HCT116 (cell line): ENCODE measurements around the gene BCAR3. TPM values are rescaled to one million over a fixed set of nuclear protein-coding genes. Genes with fewer than 3 reads are reported as not detected.

Source experiments
- ATAC-seq: fragments of 200-7000 bp; cut with Tn5 transposase; 2 replicates; pipeline ENCODE4 v1.9.1; 2020; ENCODE audit warnings: mild to moderate bottlenecking, moderate library complexity
- BruUV-seq: library from RNA; stranded (reverse); fragments of 400-500 nt; replicated peaks from 2 replicates; lab custom pipeline; 2021; lab: Mats Ljungman, UMichigan
- CTCF ChIA-PET: fragments of 300-600 bp; sonication (Branson Sonifier 250); formaldehyde crosslinking; loops from one replicate; lab custom pipeline; 2021; ENCODE audit warnings: antibody characterized with exemption; lab: Charles Lee
- POLR2A ChIA-PET: fragments of 300-600, 350-600 bp; sonication (Branson Sonifier 250); formaldehyde crosslinking; loops from one replicate; lab custom pipeline; 2021; ENCODE audit warnings: antibody characterized with exemption; lab: Charles Lee
- RAD21 ChIA-PET, 2 experiments: fragments of 300-600 bp; sonication (Branson Sonifier 250); formaldehyde crosslinking; loops; one replicate each; lab custom pipeline; 2023; ENCODE audit warnings: low total read pairs in 2 of 2; ENCODE audit not compliant: uncharacterized antibody in 2 of 2, unreplicated experiment in 2 of 2, low non-redundant PET in 1 of 2; lab: Charles Lee
- DNase-seq: peaks from one replicate; pipeline ENCODE4 v3.0.0-alpha.2; 2010; ENCODE audit warnings: low read depth, low spot score
- H2AFZ ChIP-seq: fragments of 200-600 bp; shearing (Covaris generic), sonication (generic); 2 replicates; pipeline ENCODE4 v1.6.1; 2017; ENCODE audit warnings: low read depth, mixed run types, mixed read lengths, antibody characterized with exemption, low read length; ENCODE audit not compliant: poor library complexity, severe bottlenecking
- H3K27ac ChIP-seq: 2 replicates; pipeline ENCODE4 v1.5.1; 2012; ENCODE audit warnings: low read depth, low read length
- H3K27me3 ChIP-seq: fragments of 200-600 bp; sonication (generic); 2 replicates; pipeline ENCODE4 v1.6.1; 2016; ENCODE audit warnings: mixed run types, low read length, mixed read lengths; ENCODE audit not compliant: insufficient read depth
- H3K36me3 ChIP-seq, 2 experiments: fragments of 200-500 bp in 1 of 2; fragments of 200-600 bp in 1 of 2; sonication (Bioruptor generic) in 1 of 2; sonication (generic) in 1 of 2; 2 replicates each; pipeline versions ENCODE4 v1.5.1 to v1.6.1; 2014 to 2016; ENCODE audit warnings: low read length in 2 of 2, inconsistent platforms in 1 of 2, mixed read lengths in 1 of 2, mixed run types in 1 of 2; ENCODE audit not compliant: insufficient read depth in 2 of 2, control insufficient read depth in 1 of 2
- H3K4me1 ChIP-seq, 2 experiments: fragments of 200-600 bp in 1 of 2; sonication (generic) in 1 of 2; 2 replicates each; pipeline versions ENCODE4 v1.5.1 to v1.6.1; 2012 to 2017; ENCODE audit warnings: low read length in 2 of 2, inconsistent platforms in 1 of 2, mild to moderate bottlenecking in 1 of 2, mixed read lengths in 1 of 2, mixed run types in 1 of 2, moderate library complexity in 1 of 2; ENCODE audit not compliant: insufficient read depth in 2 of 2, control insufficient read depth in 1 of 2
- H3K4me2 ChIP-seq: fragments of 200-600 bp; sonication (generic); 2 replicates; pipeline ENCODE4 v1.6.1; 2017; ENCODE audit warnings: mixed run types, low read length, mixed read lengths
- H3K4me3 ChIP-seq, 2 experiments: fragments of 200-600 bp in 1 of 2; sonication (generic) in 1 of 2; replicated peaks in 1 of 2; 2 replicates each; pipeline ENCODE4 v1.5.1; 2011 to 2016; ENCODE audit warnings: low read length in 2 of 2, control low read depth in 1 of 2, low read depth in 1 of 2, mild to moderate bottlenecking in 1 of 2, mixed read lengths in 1 of 2, mixed run types in 1 of 2
- H3K79me2 ChIP-seq: fragments of 200-600 bp; sonication (generic); 2 replicates; pipeline ENCODE4 v1.6.1; 2017; ENCODE audit warnings: mild to moderate bottlenecking, mixed run types, low read length, moderate library complexity, mixed read lengths; ENCODE audit not compliant: insufficient read depth
- H3K9ac ChIP-seq: fragments of 200-600 bp; sonication (generic); 2 replicates; pipeline ENCODE4 v1.6.1; 2016; ENCODE audit warnings: low read length, mixed read lengths
- H3K9me2 ChIP-seq: fragments of 200-600 bp; sonication (generic), shearing (Covaris generic); 2 replicates; pipeline ENCODE4 v1.6.1; 2017; ENCODE audit warnings: mixed run types, mild to moderate bottlenecking, moderate library complexity; ENCODE audit not compliant: insufficient read depth
- H3K9me3 ChIP-seq, 2 experiments: fragments of 200-500 bp in 1 of 2; fragments of 200-600 bp in 1 of 2; sonication (Bioruptor generic) in 1 of 2; sonication (generic) in 1 of 2; 2 replicates each; pipeline ENCODE4 v1.6.1; 2014 to 2017; ENCODE audit warnings: low read length in 2 of 2, mixed read lengths in 2 of 2, inconsistent platforms in 1 of 2, low read depth in 1 of 2, mild to moderate bottlenecking in 1 of 2, mixed run types in 1 of 2, moderate library complexity in 1 of 2; ENCODE audit not compliant: control insufficient read depth in 1 of 2, insufficient read depth in 1 of 2
- H4K20me1 ChIP-seq: fragments of 200-600 bp; sonication (generic), shearing (Covaris generic); 2 replicates; pipeline ENCODE4 v1.6.1; 2017; ENCODE audit warnings: mixed run types, mild to moderate bottlenecking, moderate library complexity; ENCODE audit not compliant: insufficient read depth
- CBX3 ChIP-seq: IDR thresholded peaks from 2 replicates; pipeline ENCODE4 v1.6.1; 2012; ENCODE audit warnings: low read depth
- EGR1 ChIP-seq: IDR thresholded peaks from 2 replicates; pipeline ENCODE4 v1.6.1; 2012; ENCODE audit warnings: low read depth
- ELF1 ChIP-seq: IDR thresholded peaks from 2 replicates; pipeline ENCODE4 v1.6.1; 2012; ENCODE audit warnings: low read depth, borderline replicate concordance
- EZH2 ChIP-seq: fragments of 200-600 bp; sonication (generic); IDR thresholded peaks from 2 replicates; pipeline ENCODE4 v1.6.1; 2017; ENCODE audit warnings: antibody characterized with exemption, mixed run types
- EZH2phosphoT487 ChIP-seq: fragments of 200-600 bp; IDR thresholded peaks from 2 replicates; pipeline ENCODE4 v1.6.1; 2018; ENCODE audit warnings: antibody characterized with exemption, borderline replicate concordance
- FOSL1 ChIP-seq: IDR thresholded peaks from 2 replicates; pipeline ENCODE4 v1.6.1; 2012; ENCODE audit warnings: low read depth
- JUND ChIP-seq: IDR thresholded peaks from 2 replicates; pipeline ENCODE4 v1.6.1; 2012
- POLR2A ChIP-seq: IDR thresholded peaks from 2 replicates; pipeline ENCODE4 v1.7.0; 2011; ENCODE audit warnings: borderline replicate concordance; ENCODE audit not compliant: insufficient read depth, insufficient read length; ENCODE audit errors: extremely low read depth
- POLR2AphosphoS5 ChIP-seq: IDR thresholded peaks from 2 replicates; pipeline ENCODE4 v1.6.1; 2011; ENCODE audit warnings: mild to moderate bottlenecking, low read depth, low read length, moderate library complexity
- SIN3A ChIP-seq: IDR thresholded peaks from 2 replicates; pipeline ENCODE4 v1.6.1; 2012; ENCODE audit warnings: low read depth
- SP1 ChIP-seq: IDR thresholded peaks from 2 replicates; pipeline ENCODE4 v1.6.1; 2012; ENCODE audit warnings: low read depth
- SRF ChIP-seq: IDR thresholded peaks from 2 replicates; pipeline ENCODE4 v1.6.1; 2012; ENCODE audit warnings: low read depth
- TCF7L2 ChIP-seq: IDR thresholded peaks from 2 replicates; pipeline ENCODE4 v1.7.0; 2011; ENCODE audit warnings: borderline replicate concordance, inconsistent platforms; ENCODE audit not compliant: insufficient read depth, insufficient read length; ENCODE audit errors: extremely low read depth
- ZFX ChIP-seq: fragments of 450-650 bp; IDR thresholded peaks from 2 replicates; pipeline ENCODE4 v1.6.1; 2017
- ZNF274 ChIP-seq: fragments of 200-500 bp; sonication (Bioruptor generic); IDR thresholded peaks from 2 replicates; pipeline ENCODE4 v1.6.1; 2014; ENCODE audit warnings: mild to moderate bottlenecking, low read depth, low read length, inconsistent platforms
- intact Hi-C: fragments of 100-400 bp; cut with micrococcal nuclease; formaldehyde crosslinking; loops from 2 replicates; pipeline ENCODE4 v1.10.0; 2022
- total RNA-seq: library from RNA; stranded (reverse); gene quantifications from one replicate; pipeline ENCODE4 v1.2.1, GENCODE V29; 2021; ENCODE audit not compliant: unreplicated experiment
- TF ChIP-seq, protein P1 (sequence below): IDR thresholded peaks from 2 replicates; pipeline ENCODE4 v1.6.1; 2012
- TF ChIP-seq, protein P2 (sequence below): IDR thresholded peaks from 2 replicates; pipeline ENCODE4 v1.6.1; 2012
- TF ChIP-seq, protein P3 (sequence below): IDR thresholded peaks from 2 replicates; pipeline ENCODE4 v1.6.1; 2011; ENCODE audit warnings: mild to moderate bottlenecking, low read length, moderate library complexity; ENCODE audit not compliant: insufficient replicate concordance; ENCODE audit errors: extremely low read depth
- TF ChIP-seq, protein P4 (sequence below), 3 experiments: fragments of 200-600 bp in 1 of 3; sonication (generic) in 1 of 3; IDR thresholded peaks in 2 of 3; conservative IDR thresholded peaks in 1 of 3; 2 replicates each; pipeline ENCODE4 v1.5.1; 2012 to 2017; ENCODE audit warnings: low read depth in 2 of 3, low read length in 2 of 3, antibody characterized with exemption in 1 of 3, borderline replicate concordance in 1 of 3, control low read depth in 1 of 3, mild to moderate bottlenecking in 1 of 3, mixed read lengths in 1 of 3, mixed run types in 1 of 3, moderate library complexity in 1 of 3; ENCODE audit not compliant: insufficient read depth in 1 of 3

BCAR3 gene
- total RNA-seq, 1 experiment from 2014 or later = 24.5 TPM

DNA sequence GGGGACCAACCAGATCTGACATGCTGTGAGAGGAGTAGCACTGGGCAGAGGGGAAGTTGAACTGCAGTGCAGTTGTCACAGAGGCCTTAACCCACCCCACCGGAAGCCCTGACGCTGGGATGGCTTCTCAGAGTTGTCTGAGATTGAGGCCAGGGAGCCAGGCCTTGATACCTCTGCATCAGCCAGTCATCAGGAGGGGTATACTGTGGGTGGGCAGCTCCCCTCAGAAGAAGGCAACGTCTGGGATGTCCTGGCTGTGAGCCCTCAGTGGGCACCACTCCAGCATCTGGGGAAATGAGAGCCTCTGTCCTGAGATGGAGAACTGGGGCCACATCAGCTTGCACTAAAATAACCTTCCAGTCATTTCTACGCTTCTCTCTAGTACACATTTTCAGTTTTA lies 47.9 kb upstream of the BCAR3 start:
- CTCF ChIA-PET = no interaction called here
- RAD21 ChIA-PET = no interaction called here
- H3K27me3 ChIP-seq = no peaks in the 10 kb centered on the region
- no peaks in the 10 kb centered on the region for H3K36me3 ChIP-seq
- no peak overlapping the region for H3K4me3 ChIP-seq
- no TSS peak for BruUV-seq
- ATAC-seq (no peak), DNase-seq (no peak)
- H3K79me2 ChIP-seq = no peaks in the 10 kb centered on the region
- H3K9me3 ChIP-seq = no peaks in the 10 kb centered on the region
- H3K27ac ChIP-seq = no peak overlapping the region
- H3K9me2 ChIP-seq = no peaks in the 10 kb centered on the region
- no peak for TF ChIP-seq ZFX
- TF ChIP-seq, protein P1, sequence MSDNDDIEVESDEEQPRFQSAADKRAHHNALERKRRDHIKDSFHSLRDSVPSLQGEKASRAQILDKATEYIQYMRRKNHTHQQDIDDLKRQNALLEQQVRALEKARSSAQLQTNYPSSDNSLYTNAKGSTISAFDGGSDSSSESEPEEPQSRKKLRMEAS = no peak
- no peak for TF ChIP-seq FOSL1
- TF ChIP-seq EGR1 = no peak
- no peak for TF ChIP-seq SRF
- no peak for TF ChIP-seq ELF1
- TF ChIP-seq POLR2AphosphoS5 = no peak
- no peak for TF ChIP-seq EZH2
- TF ChIP-seq ZNF274 = no peak
- no peak for TF ChIP-seq JUND
- TF ChIP-seq EZH2phosphoT487 = no peak
- TF ChIP-seq SIN3A = no peak
- TF ChIP-seq POLR2A = no peak
- TF ChIP-seq TCF7L2 = no peak
- TF ChIP-seq, protein P2, sequence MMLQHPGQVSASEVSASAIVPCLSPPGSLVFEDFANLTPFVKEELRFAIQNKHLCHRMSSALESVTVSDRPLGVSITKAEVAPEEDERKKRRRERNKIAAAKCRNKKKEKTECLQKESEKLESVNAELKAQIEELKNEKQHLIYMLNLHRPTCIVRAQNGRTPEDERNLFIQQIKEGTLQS = no peak
- TF ChIP-seq CBX3 = no peak
- TF ChIP-seq, protein P3, sequence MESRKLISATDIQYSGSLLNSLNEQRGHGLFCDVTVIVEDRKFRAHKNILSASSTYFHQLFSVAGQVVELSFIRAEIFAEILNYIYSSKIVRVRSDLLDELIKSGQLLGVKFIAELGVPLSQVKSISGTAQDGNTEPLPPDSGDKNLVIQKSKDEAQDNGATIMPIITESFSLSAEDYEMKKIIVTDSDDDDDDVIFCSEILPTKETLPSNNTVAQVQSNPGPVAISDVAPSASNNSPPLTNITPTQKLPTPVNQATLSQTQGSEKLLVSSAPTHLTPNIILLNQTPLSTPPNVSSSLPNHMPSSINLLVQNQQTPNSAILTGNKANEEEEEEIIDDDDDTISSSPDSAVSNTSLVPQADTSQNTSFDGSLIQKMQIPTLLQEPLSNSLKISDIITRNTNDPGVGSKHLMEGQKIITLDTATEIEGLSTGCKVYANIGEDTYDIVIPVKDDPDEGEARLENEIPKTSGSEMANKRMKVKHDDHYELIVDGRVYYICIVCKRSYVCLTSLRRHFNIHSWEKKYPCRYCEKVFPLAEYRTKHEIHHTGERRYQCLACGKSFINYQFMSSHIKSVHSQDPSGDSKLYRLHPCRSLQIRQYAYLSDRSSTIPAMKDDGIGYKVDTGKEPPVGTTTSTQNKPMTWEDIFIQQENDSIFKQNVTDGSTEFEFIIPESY = no peak
- TF ChIP-seq SP1 = no peak
- TF ChIP-seq, protein P4, sequence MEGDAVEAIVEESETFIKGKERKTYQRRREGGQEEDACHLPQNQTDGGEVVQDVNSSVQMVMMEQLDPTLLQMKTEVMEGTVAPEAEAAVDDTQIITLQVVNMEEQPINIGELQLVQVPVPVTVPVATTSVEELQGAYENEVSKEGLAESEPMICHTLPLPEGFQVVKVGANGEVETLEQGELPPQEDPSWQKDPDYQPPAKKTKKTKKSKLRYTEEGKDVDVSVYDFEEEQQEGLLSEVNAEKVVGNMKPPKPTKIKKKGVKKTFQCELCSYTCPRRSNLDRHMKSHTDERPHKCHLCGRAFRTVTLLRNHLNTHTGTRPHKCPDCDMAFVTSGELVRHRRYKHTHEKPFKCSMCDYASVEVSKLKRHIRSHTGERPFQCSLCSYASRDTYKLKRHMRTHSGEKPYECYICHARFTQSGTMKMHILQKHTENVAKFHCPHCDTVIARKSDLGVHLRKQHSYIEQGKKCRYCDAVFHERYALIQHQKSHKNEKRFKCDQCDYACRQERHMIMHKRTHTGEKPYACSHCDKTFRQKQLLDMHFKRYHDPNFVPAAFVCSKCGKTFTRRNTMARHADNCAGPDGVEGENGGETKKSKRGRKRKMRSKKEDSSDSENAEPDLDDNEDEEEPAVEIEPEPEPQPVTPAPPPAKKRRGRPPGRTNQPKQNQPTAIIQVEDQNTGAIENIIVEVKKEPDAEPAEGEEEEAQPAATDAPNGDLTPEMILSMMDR (IDR thresholded peaks at IDR 0.05 in 2 of 3, conservative IDR thresholded peaks at IDR 0.05 in 1 of 3; ENCODE audit: borderline replicate concordance in 1 of 3, insufficient read depth in 1 of 3, low read depth in 2 of 3, low read length in 2 of 3) = no peak
- intact Hi-C loops = no loop called here
- POLR2A ChIA-PET = no interaction called here
- H3K4me2 ChIP-seq = no peak overlapping the region
- H3K4me1 ChIP-seq = peaks cover 0 to 35% of the 10 kb centered on the region in 2 experiments; a peak in 1 of 4 replicates
- no peak overlapping the region for H2AFZ ChIP-seq
- no peak overlapping the region for H3K9ac ChIP-seq
- no peaks in the 10 kb centered on the region for H4K20me1 ChIP-seq
